Tibial artery (tissue), 4 donors: ENCODE results near the gene TNS3.

Source experiments
- DNase-seq, 2 donors: peaks; one replicate each; pipeline ENCODE4 v3.0.0-alpha.2; 2019
- H3K27ac ChIP-seq, 2 donors: fragments of 200-600 bp; sonication (generic) in 1 of 2; 1 replicate in 1 of 2; 2 replicates in 1 of 2; pipeline ENCODE4 v1.5.1; 2018 to 2019; ENCODE audit warnings: mild to moderate bottlenecking in 1 of 2
- H3K27me3 ChIP-seq, 2 donors: fragments of 200-600 bp; sonication (generic) in 1 of 2; one replicate each; pipeline versions ENCODE4 v1.5.1 to v1.6.0; 2016 to 2019
- H3K36me3 ChIP-seq, 3 donors: fragments of 200-600 bp; sonication (generic) in 2 of 3; one replicate each; pipeline ENCODE4 v1.5.1; 2016 to 2019; ENCODE audit warnings: mild to moderate bottlenecking in 2 of 3
- H3K4me1 ChIP-seq, 4 donors: fragments of 200-600 bp; sonication (generic) in 2 of 4; 1 replicate in 3 of 4; 2 replicates in 1 of 4; pipeline ENCODE4 v1.5.1; 2016 to 2019
- H3K4me3 ChIP-seq, 2 donors: fragments of 200-600 bp; sonication (generic) in 1 of 2; 1 replicate in 1 of 2; 2 replicates in 1 of 2; pipeline ENCODE4 v1.5.1; 2018 to 2019; ENCODE audit warnings: mild to moderate bottlenecking in 2 of 2
- H3K9me3 ChIP-seq, 3 donors: fragments of 200-600 bp; sonication (generic) in 1 of 3; one replicate each; pipeline ENCODE4 v1.5.1; 2016 to 2019
- CTCF ChIP-seq, 2 experiments: fragments of 200-600 bp in 1 of 2; fragments of 450-650 bp in 1 of 2; IDR thresholded peaks; one replicate each; pipeline ENCODE4 v1.5.1; 2017 to 2019; ENCODE audit warnings: antibody characterized with exemption in 2 of 2, mild to moderate bottlenecking in 1 of 2, moderate library complexity in 1 of 2
- intact Hi-C: fragments of 100-400 bp; cut with DNase I; formaldehyde crosslinking; loops from one replicate; pipeline ENCODE4 v1.15.0; 2023; ENCODE audit warnings: low total_unique reads

Gene TNS3

GRCh38 chr7:47435889-47436312, 146.0 kb downstream of the TNS3 start:
- intact Hi-C loops = loop anchor here (5.0 kb wide), 2 partner anchors 169 to 381 kb away; no protein-coding TSS in a partner anchor
- TF ChIP-seq CTCF (IDR thresholded peaks at IDR 0.05) = peak; percentile 77 to 78
- Histone ChIP-seq H3K27me3 (no peaks in the 10 kb centered on the region), H3K4me3 (no peak overlapping the region), H3K36me3 (peaks cover 0 to 45% (median 34%) of the 10 kb centered on the region in 3 donors), H3K9me3 (no peaks in the 10 kb centered on the region), H3K27ac (no peak overlapping the region), H3K4me1 (peaks cover 0 to 7% (median 0%) of the 10 kb centered on the region in 4 donors)
- peak; percentile 77 to 85 for DNase-seq

- DNase-seq = no peak
- no peak for TF ChIP-seq CTCF (IDR thresholded peaks at IDR 0.05)
- Histone ChIP-seq H3K4me3 (no peak overlapping the region), H3K27ac (no peak overlapping the region), H3K9me3 (no peaks in the 10 kb centered on the region), H3K4me1 (peaks cover 0 to 7% (median 2%) of the 10 kb centered on the region in 4 donors), H3K36me3 (peaks cover 0 to 25% (median 16%) of the 10 kb centered on the region in 3 donors), H3K27me3 (no peaks in the 10 kb centered on the region)
- intact Hi-C loops = no loop called here
Observed at GRCh38 chr7:47433564-47433895, 148.4 kb downstream of the TNS3 start.

DNA sequence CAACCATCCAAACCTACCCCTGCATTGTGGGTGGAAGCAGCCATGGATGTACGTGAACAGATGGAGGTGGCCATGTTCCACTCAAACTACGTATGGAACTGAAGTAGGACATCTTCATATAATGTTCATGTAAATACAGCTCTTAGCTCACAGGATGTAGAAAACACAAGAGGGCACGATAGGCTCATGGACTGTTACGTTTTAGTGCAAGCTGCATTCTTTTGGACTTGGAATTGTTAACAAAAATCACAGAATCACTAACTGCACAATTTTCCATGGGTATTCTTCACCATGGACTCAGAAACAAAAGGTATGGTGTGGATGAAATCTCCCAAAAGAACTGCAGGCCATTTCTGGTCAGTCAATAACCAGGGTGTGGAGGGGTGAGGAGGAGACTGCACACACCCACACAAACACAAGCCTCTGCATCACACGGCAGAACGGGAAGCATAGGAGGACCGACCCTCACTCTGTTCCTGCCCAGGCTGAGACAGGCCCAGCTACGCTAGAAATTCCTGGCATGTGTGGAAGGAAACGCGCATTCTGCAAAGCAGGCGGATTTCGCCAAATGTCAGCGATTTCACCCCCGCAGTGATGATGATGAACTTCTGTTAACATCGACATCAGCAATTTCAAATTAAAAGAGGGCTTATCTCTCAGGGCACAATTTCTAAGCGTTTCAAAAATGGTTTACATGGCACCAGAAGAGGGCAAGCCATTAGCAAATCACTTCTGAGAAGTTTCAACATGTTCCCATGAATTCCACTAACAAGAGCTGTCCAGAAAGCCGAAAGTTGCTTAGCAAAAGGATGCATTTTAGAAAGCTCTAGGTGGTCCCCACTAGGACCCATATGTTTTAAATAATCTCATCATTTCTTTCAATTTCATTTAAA, 149.0 kb downstream of the TNS3 start:
- peak in 1 of 2 donors; percentile 56 for DNase-seq
- no peak overlapping the region for H3K4me3 ChIP-seq
- TF ChIP-seq CTCF (IDR thresholded peaks at IDR 0.05) = no peak
- no peak overlapping the region for H3K27ac ChIP-seq
- H3K4me1 ChIP-seq = peaks cover 0 to 12% (median 3%) of the 10 kb centered on the region in 4 donors
- H3K36me3 ChIP-seq = peaks cover 0 to 19% (median 12%) of the 10 kb centered on the region in 3 donors
- H3K9me3 ChIP-seq = no peaks in the 10 kb centered on the region
- H3K27me3 ChIP-seq = no peaks in the 10 kb centered on the region
- intact Hi-C loops = no loop called here

GRCh38 chr7:47430422-47430821, 151.5 kb downstream of the TNS3 start:
- Histone ChIP-seq H3K9me3 (no peaks in the 10 kb centered on the region), H3K27me3 (no peaks in the 10 kb centered on the region), H3K4me3 (no peak overlapping the region), H3K36me3 (peaks cover 0 to 21% (median 15%) of the 10 kb centered on the region in 3 donors), H3K27ac (no peak overlapping the region), H3K4me1 (peaks cover 0 to 16% (median 5%) of the 10 kb centered on the region in 4 donors)
- intact Hi-C loops = no loop called here
- DNase-seq = no peak
- no peak for TF ChIP-seq CTCF (IDR thresholded peaks at IDR 0.05)

DNA sequence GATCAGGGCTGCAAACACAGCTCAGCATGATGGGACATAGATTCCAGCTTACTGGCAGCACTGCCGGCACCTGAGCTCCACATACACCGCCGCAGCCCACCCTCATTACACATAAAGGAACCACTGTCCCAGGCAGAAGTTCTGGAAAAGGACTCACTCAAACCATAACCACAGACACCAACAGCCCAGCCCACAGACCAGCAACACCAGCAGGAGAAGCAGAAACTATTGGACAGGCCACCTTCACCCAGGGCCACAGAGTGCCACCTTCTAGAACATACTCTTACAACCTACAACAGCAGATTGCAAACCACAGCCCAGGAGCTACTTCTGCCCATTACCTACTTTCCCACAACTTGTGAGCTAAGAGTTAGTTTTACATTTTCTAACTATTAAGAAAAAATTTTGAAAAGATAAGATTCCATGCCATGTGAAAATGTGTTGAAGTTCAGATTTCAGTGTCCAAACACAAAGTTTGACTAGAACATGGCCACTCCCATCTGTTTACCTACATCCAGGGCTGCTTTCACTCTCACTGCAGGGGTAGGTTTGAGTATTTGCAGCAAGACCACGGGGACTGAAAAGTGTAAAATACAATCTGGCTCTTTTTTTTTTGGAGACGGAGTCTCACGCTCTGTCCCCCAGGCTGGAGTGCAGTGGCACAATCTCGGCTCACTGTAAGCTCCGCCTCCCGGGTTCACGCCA, 153.0 kb downstream of the TNS3 start:
- Histone ChIP-seq H3K4me3 (no peak overlapping the region), H3K4me1 (peaks cover 0 to 16% (median 5%) of the 10 kb centered on the region in 4 donors), H3K27me3 (no peaks in the 10 kb centered on the region), H3K36me3 (peaks cover 8 to 30% (median 11%) of the 10 kb centered on the region in 3 donors), H3K9me3 (no peaks in the 10 kb centered on the region), H3K27ac (no peak overlapping the region)
- intact Hi-C loops = no loop called here
- TF ChIP-seq CTCF (IDR thresholded peaks at IDR 0.05) = no peak
- peak in 1 of 2 donors; percentile 33 for DNase-seq
